Thoracic aorta (tissue), 2 donors: ENCODE measurements around the gene CRB3. TPM values are rescaled to one million over a fixed set of nuclear protein-coding genes. Genes with fewer than 3 reads are reported as not detected.

Experiments used
- ATAC-seq: fragments of 150-250 bp; one replicate; pipeline ENCODE4 v1.8.0; 2017; ENCODE audit warnings: low read depth; ENCODE audit not compliant: insufficient number of reproducible peaks, low FRiP score
- DNase-seq: peaks from one replicate; pipeline ENCODE4 v3.0.0-alpha.2; 2020; ENCODE audit warnings: low spot score
- H3K27ac ChIP-seq, 2 donors: fragments of 200-600 bp; sonication (generic); 1 replicate in 1 of 2; 2 replicates in 1 of 2; pipeline ENCODE4 v1.5.1; 2016; ENCODE audit warnings: mild to moderate bottlenecking in 2 of 2, moderate library complexity in 2 of 2
- H3K27me3 ChIP-seq: fragments of 200-600 bp; sonication (generic); replicated peaks from 2 replicates; pipeline ENCODE4 v1.6.0; 2016; ENCODE audit warnings: mild to moderate bottlenecking; ENCODE audit not compliant: insufficient read depth
- H3K36me3 ChIP-seq: fragments of 200-600 bp; sonication (generic); one replicate; pipeline ENCODE4 v1.5.1; 2016
- H3K4me1 ChIP-seq, 2 donors: fragments of 200-600 bp; sonication (generic); 1 replicate in 1 of 2; 2 replicates in 1 of 2; pipeline versions ENCODE4 v1.5.1 to v1.6.0; 2016; ENCODE audit warnings: low read depth in 2 of 2, mild to moderate bottlenecking in 1 of 2; ENCODE audit not compliant: control insufficient read depth in 1 of 2
- H3K4me3 ChIP-seq: fragments of 200-600 bp; sonication (generic); 2 replicates; pipeline ENCODE4 v1.5.1; 2016; ENCODE audit warnings: mild to moderate bottlenecking
- H3K9me3 ChIP-seq: fragments of 200-600 bp; sonication (generic); 2 replicates; pipeline ENCODE4 v1.5.1; 2016
- CTCF ChIP-seq: fragments of 200-600 bp; sonication (generic); IDR thresholded peaks from one replicate; pipeline ENCODE4 v1.5.1; 2019; ENCODE audit warnings: antibody characterized with exemption
- total RNA-seq, 2 donors: library from RNA; depleted of rRNA; stranded (reverse); fragments of >200 nt; gene quantifications; one replicate each; pipeline versions ENCODE4 v1.1.0 to v1.2.3, GENCODE V29; 2016

Gene CRB3
- total RNA-seq, 2 donors from 2014 or later, result 0.54 to 2.1 TPM

DNA sequence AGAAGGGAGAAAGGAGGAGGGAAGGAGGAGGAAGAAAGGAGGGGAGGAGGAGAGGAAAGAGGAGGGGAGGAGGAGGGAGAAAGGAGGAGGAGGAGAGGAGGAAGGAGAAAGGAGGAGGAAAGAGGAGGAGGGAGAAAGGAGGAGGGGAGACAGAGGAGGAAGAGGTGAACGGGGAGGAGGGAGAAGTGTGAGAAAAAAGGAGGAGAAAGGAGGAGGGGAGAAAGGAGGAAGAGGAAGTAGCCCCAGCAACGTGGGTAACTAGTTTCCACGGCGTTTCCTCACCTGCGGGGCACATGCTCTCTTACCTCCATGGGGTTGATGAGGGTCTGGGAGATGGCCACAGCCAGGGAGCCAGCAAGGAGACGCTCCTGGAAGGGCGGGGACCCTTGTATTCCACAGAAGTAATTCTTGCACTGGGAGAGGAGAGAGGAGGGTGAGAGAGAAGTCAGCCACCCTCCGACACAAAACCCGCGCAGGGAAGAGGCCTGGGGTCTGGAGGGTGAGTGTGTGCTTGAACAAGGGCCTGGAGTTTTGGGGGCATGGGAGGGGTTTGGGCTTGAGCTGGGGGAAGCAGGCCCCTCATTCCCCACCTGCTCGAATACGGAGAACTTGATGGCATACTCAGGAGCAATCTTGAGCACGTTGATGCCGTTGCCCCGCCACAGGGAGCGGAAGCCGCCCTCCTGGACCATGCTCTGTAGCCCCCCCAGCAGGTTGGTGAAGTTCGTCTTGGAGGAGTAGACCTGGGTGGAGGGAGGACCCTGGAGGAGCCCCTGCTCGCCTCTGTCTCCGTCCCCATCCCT, 34.5 kb upstream of the CRB3 start:
- no peaks in the 10 kb centered on the region for H3K27me3 ChIP-seq
- DNase-seq (no peak), ATAC-seq (no peak)
- TF ChIP-seq CTCF, result no peak
- no peak overlapping the region for H3K4me3 ChIP-seq
- no peak overlapping the region for H3K27ac ChIP-seq
- H3K4me1 ChIP-seq, result no peaks in the 10 kb centered on the region
- H3K9me3 ChIP-seq, result no peaks in the 10 kb centered on the region
- no peaks in the 10 kb centered on the region for H3K36me3 ChIP-seq

- Histone ChIP-seq H3K4me3 (no peak overlapping the region), H3K9me3 (no peaks in the 10 kb centered on the region), H3K27ac (no peak overlapping the region), H3K36me3 (no peaks in the 10 kb centered on the region), H3K4me1 (no peaks in the 10 kb centered on the region), H3K27me3 (no peaks in the 10 kb centered on the region)
- TF ChIP-seq CTCF, result no peak
- DNase-seq (no peak), ATAC-seq (no peak)
These were observed 32.2 kb upstream of the CRB3 start for GRCh38 chr19:6431891-6432290.

GRCh38 chr19:6433165-6433564, 30.9 kb upstream of the CRB3 start:
- Histone ChIP-seq H3K4me1 (no peaks in the 10 kb centered on the region), H3K9me3 (no peaks in the 10 kb centered on the region), H3K36me3 (no peaks in the 10 kb centered on the region), H3K4me3 (no peak overlapping the region), H3K27me3 (no peaks in the 10 kb centered on the region), H3K27ac (no peak overlapping the region)
- no peak for TF ChIP-seq CTCF
- DNase-seq (no peak), ATAC-seq (no peak)

DNA sequence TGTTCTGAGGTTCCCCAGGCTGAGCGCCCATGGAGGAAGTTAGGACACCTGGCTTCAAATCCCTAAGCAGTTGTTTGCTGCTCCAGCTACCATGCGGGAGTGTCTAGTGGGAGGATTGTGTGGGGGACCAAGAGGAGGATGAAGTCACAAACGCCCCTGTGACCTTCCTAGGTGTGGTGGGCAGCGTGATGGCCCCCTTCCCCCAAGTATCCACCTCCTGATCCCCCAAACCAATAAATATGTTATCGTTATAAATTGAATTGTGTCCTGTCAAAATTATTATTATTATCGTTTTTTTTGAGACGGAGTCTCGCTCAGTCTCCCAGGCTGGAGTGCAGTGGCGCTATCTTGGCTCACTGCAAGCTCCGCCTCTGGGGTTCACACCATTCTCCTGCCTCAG, 30.4 kb upstream of the CRB3 start, which contains the start of gene SLC25A41:
TSS of gene SLC25A41 (minus strand) at position 101 of the 400 bp plus-strand sequence. CDS start at position 31, 70 bp downstream.
- H3K4me3 ChIP-seq, result no peak within 1 kb of the TSS
- no peak within 1 kb of the TSS for H3K27ac ChIP-seq
- no peak for TF ChIP-seq CTCF
- H3K27me3 ChIP-seq, result no peaks in the 10 kb centered on the region
- H3K36me3 ChIP-seq, result no peaks in the 10 kb centered on the region
- no peaks in the 10 kb centered on the region for H3K4me1 ChIP-seq
- ATAC-seq (no peak), DNase-seq (no peak)
- H3K9me3 ChIP-seq, result no peaks in the 10 kb centered on the region

DNA sequence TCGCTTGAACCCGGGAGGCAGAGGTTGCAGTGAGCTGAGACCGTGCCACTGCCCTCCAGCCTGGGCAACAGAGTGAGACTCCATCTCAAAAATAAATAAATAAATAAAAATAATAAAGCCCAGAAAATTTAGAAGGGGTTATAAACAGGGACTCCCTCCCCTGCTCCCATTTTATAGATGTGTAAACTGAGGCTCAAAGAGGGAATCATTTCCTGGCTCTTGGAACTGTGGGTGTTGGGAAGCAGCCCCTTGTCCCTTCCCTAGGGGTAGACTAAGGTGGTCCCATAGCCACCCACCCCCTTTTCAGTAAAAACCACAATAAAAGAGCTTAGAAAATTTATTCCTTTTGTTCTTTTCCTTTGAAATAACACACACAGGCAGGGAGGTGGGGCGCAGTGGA, 24.3 kb upstream of the CRB3 start:
- Histone ChIP-seq H3K4me1 (no peaks in the 10 kb centered on the region), H3K36me3 (no peaks in the 10 kb centered on the region), H3K27ac (no peak overlapping the region), H3K4me3 (no peak overlapping the region), H3K27me3 (no peaks in the 10 kb centered on the region), H3K9me3 (no peaks in the 10 kb centered on the region)
- DNase-seq (no peak), ATAC-seq (no peak)
- TF ChIP-seq CTCF, result no peak
